H1 (cell line): ENCODE data around the gene SLC25A39. TPM values are rescaled to one million over a fixed set of nuclear protein-coding genes. Genes with fewer than 3 reads are reported as not detected.
A peak's percentile ranks its signal among the peaks of the same experiment; 100 is the strongest.

Experiments
- CTCF ChIA-PET: fragments of 300-600 bp; sonication (Branson Sonifier 250); formaldehyde crosslinking; loops from one replicate; lab custom pipeline; 2021; ENCODE audit not compliant: partially characterized antibody; lab: Charles Lee
- POLR2A ChIA-PET: fragments of 300-600 bp; sonication (Branson Sonifier 250); formaldehyde crosslinking; loops from one replicate; lab custom pipeline; 2021; ENCODE audit warnings: inconsistent platforms; ENCODE audit not compliant: partially characterized antibody; lab: Charles Lee
- DNase-seq, 2 experiments: peaks; one replicate each; pipeline versions ENCODE4 v3.0.0 to v3.0.0-alpha.2; 2010 to 2022; ENCODE audit warnings: low spot score in 2 of 2, low read depth in 1 of 2, mixed read lengths in 1 of 2
- FAIRE-seq: peaks from 2 replicates; lab custom pipeline; 2011; peaks lifted over from hg19 to GRCh38; lab: Jason Lieb, UNC
- H2AFZ ChIP-seq: 2 replicates; pipeline ENCODE4 v1.8.1; 2012; ENCODE audit warnings: low read length, inconsistent platforms
- H2AK5ac ChIP-seq: 2 replicates; pipeline ENCODE4 v1.6.1; 2013; ENCODE audit warnings: low read depth, low read length
- H2BK120ac ChIP-seq: replicated peaks from 2 replicates; pipeline ENCODE3; 2013; ENCODE audit warnings: low read depth, low read length, inconsistent platforms
- H2BK12ac ChIP-seq: 2 replicates; pipeline ENCODE4 v1.6.1; 2013; ENCODE audit warnings: low read depth, low read length
- H2BK15ac ChIP-seq: 2 replicates; pipeline ENCODE4 v1.6.1; 2013; ENCODE audit warnings: low read length
- H2BK20ac ChIP-seq: 2 replicates; pipeline ENCODE4 v1.6.1; 2013; ENCODE audit warnings: low read length
- H2BK5ac ChIP-seq: 2 replicates; pipeline ENCODE4 v1.6.1; 2013; ENCODE audit warnings: low read depth, low read length
- H3K14ac ChIP-seq: 2 replicates; pipeline ENCODE4 v1.6.1; 2013; ENCODE audit warnings: inconsistent platforms; ENCODE audit not compliant: insufficient read length
- H3K18ac ChIP-seq: 2 replicates; pipeline ENCODE4 v1.6.1; 2013; ENCODE audit warnings: low read length; ENCODE audit errors: extremely low read depth
- H3K23ac ChIP-seq: 2 replicates; pipeline ENCODE4 v1.6.1; 2013; ENCODE audit warnings: inconsistent platforms; ENCODE audit not compliant: insufficient read length
- H3K23me2 ChIP-seq: 2 replicates; pipeline ENCODE4 v1.6.1; 2013; ENCODE audit warnings: low read depth, low read length
- H3K27ac ChIP-seq: 2 replicates; pipeline ENCODE4 v1.6.1; 2011; ENCODE audit warnings: low read depth, low read length, inconsistent platforms
- H3K27me3 ChIP-seq, 4 experiments: replicated peaks in 1 of 4; 1 replicate in 1 of 4; 2 replicates in 3 of 4; pipeline versions ENCODE4 v1.6.1 to v1.8.1; 2011 to 2013; ENCODE audit warnings: low read length in 3 of 4, mild to moderate bottlenecking in 3 of 4, inconsistent platforms in 2 of 4, mixed read lengths in 2 of 4, moderate library complexity in 1 of 4; ENCODE audit not compliant: control insufficient read depth in 3 of 4, insufficient read depth in 3 of 4; ENCODE audit errors: extremely low read depth in 1 of 4
- H3K36me3 ChIP-seq, 4 experiments: 2 replicates each; pipeline versions ENCODE4 v1.6.1 to v1.8.1; 2011 to 2013; ENCODE audit warnings: mild to moderate bottlenecking in 4 of 4, low read length in 3 of 4, moderate library complexity in 2 of 4, control low read depth in 1 of 4, inconsistent platforms in 1 of 4; ENCODE audit not compliant: insufficient read depth in 4 of 4, control insufficient read depth in 2 of 4
- H3K4ac ChIP-seq: replicated peaks from 2 replicates; pipeline ENCODE3; 2013; ENCODE audit warnings: low read length, low read depth, mixed read lengths, inconsistent platforms; ENCODE audit not compliant: insufficient read length
- H3K4me1 ChIP-seq, 4 experiments: replicated peaks in 1 of 4; 1 replicate in 1 of 4; 2 replicates in 3 of 4; pipeline versions ENCODE4 v1.6.1 to v1.8.1; 2011 to 2013; ENCODE audit warnings: low read length in 3 of 4, inconsistent platforms in 2 of 4, mixed read lengths in 1 of 4; ENCODE audit not compliant: insufficient read depth in 4 of 4, control insufficient read depth in 3 of 4
- H3K4me2 ChIP-seq, 2 experiments: 2 replicates each; pipeline versions ENCODE4 v1.6.1 to v1.8.1; 2011 to 2013; ENCODE audit warnings: low read depth in 2 of 2, low read length in 2 of 2, control low read depth in 1 of 2, inconsistent platforms in 1 of 2, mild to moderate bottlenecking in 1 of 2; ENCODE audit not compliant: insufficient read depth in 1 of 2
- H3K4me3 ChIP-seq, 4 experiments: fragments of 200-600, 300-600 bp in 1 of 4; sonication (generic), shearing (Covaris generic), sonication (Bioruptor Twin) in 1 of 4; 2 replicates each; pipeline versions ENCODE4 v1.5.1 to v1.8.1; 2011 to 2016; ENCODE audit warnings: low read length in 4 of 4, low read depth in 3 of 4, control low read depth in 2 of 4, inconsistent platforms in 2 of 4, mild to moderate bottlenecking in 2 of 4, mixed read lengths in 1 of 4, moderate library complexity in 1 of 4; ENCODE audit not compliant: insufficient read depth in 2 of 4; ENCODE audit errors: extremely low read depth in 1 of 4
- H3K56ac ChIP-seq: replicated peaks from 2 replicates; pipeline ENCODE3; 2013; ENCODE audit warnings: low read depth, mild to moderate bottlenecking, mixed read lengths, low read length, inconsistent platforms; ENCODE audit not compliant: insufficient read length
- H3K79me1 ChIP-seq: 2 replicates; pipeline ENCODE4 v1.6.1; 2013; ENCODE audit warnings: low read depth, low read length, control low read depth
- H3K79me2 ChIP-seq, 2 experiments: 2 replicates each; pipeline versions ENCODE4 v1.6.1 to v1.8.1; 2012 to 2013; ENCODE audit warnings: low read length in 2 of 2, mild to moderate bottlenecking in 2 of 2, inconsistent platforms in 1 of 2; ENCODE audit not compliant: insufficient read depth in 2 of 2, control insufficient read depth in 1 of 2
- H3K9ac ChIP-seq, 4 experiments: replicated peaks in 1 of 4; 1 replicate in 1 of 4; 2 replicates in 3 of 4; pipeline versions ENCODE4 v1.6.1 to v1.8.1; 2011 to 2013; ENCODE audit warnings: low read depth in 3 of 4, low read length in 3 of 4, control low read depth in 2 of 4, mild to moderate bottlenecking in 2 of 4, moderate library complexity in 2 of 4, inconsistent platforms in 1 of 4; ENCODE audit errors: extremely low read depth in 1 of 4
- H3K9me3 ChIP-seq, 2 experiments: 2 replicates each; pipeline versions ENCODE4 v1.6.1 to v1.8.1; 2012 to 2013; ENCODE audit warnings: mild to moderate bottlenecking in 2 of 2, moderate library complexity in 2 of 2, control low read depth in 1 of 2, inconsistent platforms in 1 of 2, low read depth in 1 of 2, low read length in 1 of 2, mixed read lengths in 1 of 2; ENCODE audit not compliant: insufficient read depth in 2 of 2
- H4K20me1 ChIP-seq, 2 experiments: replicated peaks in 1 of 2; 2 replicates each; pipeline versions ENCODE3 to v1.8.1; 2011 to 2013; ENCODE audit warnings: inconsistent platforms in 2 of 2, low read length in 2 of 2, mild to moderate bottlenecking in 1 of 2; ENCODE audit not compliant: insufficient read depth in 2 of 2, control insufficient read depth in 1 of 2
- H4K5ac ChIP-seq: 2 replicates; pipeline ENCODE4 v1.6.1; 2013; ENCODE audit warnings: low read length, low read depth, mixed read lengths, inconsistent platforms; ENCODE audit not compliant: insufficient read length
- H4K8ac ChIP-seq: 2 replicates; pipeline ENCODE4 v1.8.0; 2013; ENCODE audit warnings: mild to moderate bottlenecking, moderate library complexity, low read length, inconsistent platforms; ENCODE audit not compliant: insufficient read depth; ENCODE audit errors: extremely low read depth
- H4K91ac ChIP-seq: replicated peaks from 2 replicates; pipeline ENCODE3; 2013; ENCODE audit warnings: low read length, mixed read lengths, inconsistent platforms; ENCODE audit not compliant: insufficient read length
- ATF3 ChIP-seq: IDR thresholded peaks from 2 replicates; pipeline ENCODE4 v1.6.1; 2011; ENCODE audit warnings: low read depth, mild to moderate bottlenecking, low read length; ENCODE audit not compliant: insufficient read depth
- BRCA1 ChIP-seq: IDR thresholded peaks from 2 replicates; pipeline ENCODE4 v1.6.1; 2012; ENCODE audit warnings: low read depth, low read length, improper control_type of control experiment
- CBX8 ChIP-seq: fragments of 300-800, 300-1000 bp; sonication (generic); IDR thresholded peaks from 2 replicates; pipeline ENCODE4 v1.7.1; 2016; ENCODE audit warnings: low read depth, low read length, borderline replicate concordance
- CHD1 ChIP-seq: IDR thresholded peaks from 2 replicates; pipeline ENCODE4 v1.6.1; 2012; ENCODE audit warnings: low read depth, low read length, improper control_type of control experiment
- CTBP2 ChIP-seq: IDR thresholded peaks from 2 replicates; pipeline ENCODE4 v1.7.0; 2011; ENCODE audit warnings: borderline replicate concordance, mild to moderate bottlenecking, moderate library complexity, mixed read lengths, low read length; ENCODE audit not compliant: insufficient read depth, insufficient read length
- GABPA ChIP-seq: IDR thresholded peaks from 2 replicates; pipeline ENCODE4 v1.6.1; 2011; ENCODE audit warnings: mild to moderate bottlenecking, low read length, moderate library complexity, borderline replicate concordance; ENCODE audit not compliant: insufficient read depth
- NRF1 ChIP-seq: IDR thresholded peaks from 2 replicates; pipeline ENCODE4 v1.6.1; 2011; ENCODE audit warnings: mild to moderate bottlenecking, low read depth, low read length, improper control_type of control experiment
- POLR2A ChIP-seq, 2 experiments: IDR thresholded peaks; 1 replicate in 1 of 2; 2 replicates in 1 of 2; pipeline ENCODE4 v1.6.1; 2011; ENCODE audit warnings: low read depth in 2 of 2, low read length in 2 of 2, mild to moderate bottlenecking in 2 of 2; ENCODE audit errors: control extremely low read depth in 1 of 2
- POLR2AphosphoS5 ChIP-seq: IDR thresholded peaks from 2 replicates; pipeline ENCODE4 v1.6.1; 2011; ENCODE audit warnings: low read depth, low read length
- USF2 ChIP-seq: IDR thresholded peaks from 2 replicates; pipeline ENCODE4 v1.6.1; 2011; ENCODE audit warnings: low read length, improper control_type of control experiment
- WGBS, 2 experiments: shearing (Covaris generic) in 1 of 2; methylation state at CpG; one replicate each; pipeline versions ENCODE4 v1.1.6 to v1.1.7; 2013 to 2015; ENCODE audit warnings: low lambda C conversion rate in 2 of 2, mixed read lengths in 2 of 2, inconsistent platforms in 1 of 2, low coverage in 1 of 2, missing lambda C conversion rate in 1 of 2; ENCODE audit not compliant: insufficient replicate concordance in 2 of 2, insufficient coverage in 1 of 2, insufficient read length in 1 of 2; ENCODE audit errors: extremely low coverage in 1 of 2, missing lambda C conversion rate in 1 of 2; 5-methylcytosine and 5-hydroxymethylcytosine counted together
- polyA plus RNA-seq, 7 experiments: library from polyadenylated mRNA; depleted of rRNA in 3 of 7; stranded (reverse) in 5 of 7; unstranded in 2 of 7; fragments of >200 nt in 5 of 7; fragments of 200-250 nt in 2 of 7; gene quantifications; 1 replicate in 5 of 7; 2 replicates in 1 of 7; 4 replicates in 1 of 7; pipeline versions ENCODE4 v1.2.1 to v1.2.3, GENCODE V29; 2011 to 2013; ENCODE audit warnings: missing spikeins in 2 of 7, mixed read lengths in 2 of 7
- total RNA-seq: library from RNA; stranded (reverse); fragmentation: NEBNext Ultra II Directional; extraction: Animal tissue kit (Norgen Biotek cat#: 25700); gene quantifications from 2 replicates; pipeline ENCODE4 v1.2.1, GENCODE V29; 2021

SLC25A39 gene
- total and polyA plus RNA-seq, 2 of the 8 experiments (the other 6 are each of a cell fraction or from before 2014, with no cell fraction given), result 200 to 291 TPM

GRCh38 chr17:44327715-44328449, 3.3 kb upstream of the SLC25A39 start:
- no peak overlapping the region for H4K8ac ChIP-seq
- H3K4me2 ChIP-seq, result no peak overlapping the region
- no peak overlapping the region for H2AFZ ChIP-seq
- H3K4me3 ChIP-seq, result no peak overlapping the region
- H3K27me3 ChIP-seq, result peaks cover 0 to 6% (median 0%) of the 10 kb centered on the region in 4 experiments; a peak in 5 of 7 replicates
- no peak overlapping the region for H2BK120ac ChIP-seq
- H3K23me2 ChIP-seq, result peaks cover 13% of the 10 kb centered on the region; the same call in 1 of the 2 replicates
- no peak overlapping the region for H3K23ac ChIP-seq
- WGBS, 2 experiments, result 90% methylated on average over 7 of the region's 7 CpGs; no CpG with 5 or more reads in 1 of the 2 experiments
- H2AK5ac ChIP-seq, result peak overlapping the region; percentile 40; the same call in 1 of the 2 replicates
- no peaks in the 10 kb centered on the region for H3K9me3 ChIP-seq
- no peak overlapping the region for H2BK20ac ChIP-seq
- H3K14ac ChIP-seq, result no peak overlapping the region
- DNase-seq, result no peak
- no peak overlapping the region for H3K9ac ChIP-seq
- H4K5ac ChIP-seq, result no peak overlapping the region
- no peak overlapping the region for H3K18ac ChIP-seq
- ChIA-PET POLR2A (interaction anchor here (1.0 to 1.6 kb wide), 6 partner anchors 10 to 136 kb away, joined by 3 to 9 read pairs (median 4); no protein-coding TSS in a partner anchor), CTCF (interaction anchor here (0.9 to 11.0 kb wide), 11 partner anchors 17 to 244 kb away, joined by 3 to 158 read pairs (median 5); partner anchors contain the start of gene GRN)
- no peak overlapping the region for H3K27ac ChIP-seq
- peaks cover 3 to 13% of the 10 kb centered on the region in 2 experiments; a peak in 3 of 4 replicates for H3K79me2 ChIP-seq
- H3K79me1 ChIP-seq, result peaks cover 11% of the 10 kb centered on the region
- no peak for FAIRE-seq
- H2BK5ac ChIP-seq, result no peak overlapping the region
- H2BK12ac ChIP-seq, result peak overlapping the region; percentile 77; the same call in 1 of the 2 replicates
- H4K91ac ChIP-seq, result no peak overlapping the region
- no peak overlapping the region for H3K56ac ChIP-seq
- peaks cover 2 to 3% of the 10 kb centered on the region in 2 experiments for H4K20me1 ChIP-seq
- H3K36me3 ChIP-seq, result no peaks in the 10 kb centered on the region
- peaks cover 0 to 8% (median 4%) of the 10 kb centered on the region in 4 experiments; a peak in 6 of 7 replicates for H3K4me1 ChIP-seq
- H3K4ac ChIP-seq, result no peak overlapping the region
- 0 out of 2 replicates have a peak overlapping the region, but pooled peaks have one; percentile 61 for H2BK15ac ChIP-seq
- no peak for TF ChIP-seq ATF3
- TF ChIP-seq CBX8, result no peak
- no peak for TF ChIP-seq BRCA1
- TF ChIP-seq POLR2AphosphoS5, result no peak
- no peak for TF ChIP-seq CTBP2
- TF ChIP-seq USF2, result no peak
- no peak for TF ChIP-seq NRF1
- no peak for TF ChIP-seq GABPA
- TF ChIP-seq POLR2A (IDR thresholded peaks at IDR 0.05; ENCODE audit: control extremely low read depth in 1 of 2, low read depth in 2 of 2, low read length in 2 of 2), result no peak
- TF ChIP-seq CHD1, result no peak
